Smooth muscle cell (in vitro differentiated cells): Measurements from ENCODE around the gene HHATL. TPM values are rescaled to one million over a fixed set of nuclear protein-coding genes. Genes with fewer than 3 reads are reported as not detected.

Source experiments
- DNase-seq: peaks from one replicate; lab custom pipeline; 2025; ENCODE audit not compliant: unreplicated experiment; lab: John Stamatoyannopoulos, UW
- H2AFZ ChIP-seq: fragments of 200-600 bp; sonication (generic); 2 replicates; pipeline ENCODE4 v1.6.0; 2016; ENCODE audit warnings: antibody characterized with exemption, low read depth, mild to moderate bottlenecking
- H3F3A ChIP-seq: fragments of 200-600 bp; sonication (generic); 2 replicates; pipeline ENCODE4 v1.6.0; 2017; ENCODE audit warnings: antibody characterized with exemption, low read depth
- H3K27ac ChIP-seq: fragments of 200-600 bp; sonication (generic); 2 replicates; pipeline ENCODE4 v1.5.1; 2016; ENCODE audit warnings: low read depth, mild to moderate bottlenecking
- H3K27me3 ChIP-seq: fragments of 200-600 bp; sonication (generic); 2 replicates; pipeline ENCODE4 v1.6.1; 2016; ENCODE audit warnings: low read depth, mild to moderate bottlenecking
- H3K36me3 ChIP-seq: fragments of 200-600 bp; sonication (generic); 2 replicates; pipeline ENCODE4 v1.5.1; 2016; ENCODE audit warnings: low read depth
- H3K4me1 ChIP-seq: fragments of 200-600 bp; sonication (generic); 2 replicates; pipeline ENCODE4 v1.5.1; 2016; ENCODE audit warnings: low read depth
- H3K4me2 ChIP-seq: fragments of 200-600 bp; sonication (generic); 2 replicates; pipeline ENCODE4 v1.6.0; 2016; ENCODE audit warnings: mild to moderate bottlenecking
- H3K4me3 ChIP-seq: fragments of 200-600 bp; sonication (generic); 2 replicates; pipeline ENCODE4 v1.5.1; 2016; ENCODE audit warnings: mild to moderate bottlenecking
- H3K79me2 ChIP-seq: fragments of 200-600 bp; sonication (generic); 2 replicates; pipeline ENCODE4 v1.6.0; 2016; ENCODE audit warnings: low read depth, mild to moderate bottlenecking
- H3K9ac ChIP-seq: fragments of 200-600 bp; sonication (generic); 2 replicates; pipeline ENCODE4 v1.6.0; 2016; ENCODE audit warnings: low read depth
- H3K9me3 ChIP-seq: fragments of 200-600 bp; sonication (generic); replicated peaks from 2 replicates; pipeline ENCODE4 v1.5.1; 2016; ENCODE audit warnings: low read depth
- H4K20me1 ChIP-seq: fragments of 200-600 bp; sonication (generic); 2 replicates; pipeline ENCODE4 v1.6.0; 2016; ENCODE audit warnings: low read depth
- WGBS: methylation state at CpG from one replicate; pipeline ENCODE4 v1.1.7; 2016; ENCODE audit warnings: low lambda C conversion rate; 5-methylcytosine and 5-hydroxymethylcytosine counted together
- polyA plus RNA-seq: library from polyadenylated mRNA; unstranded; fragments of >200 nt; fragmentation: Nextera tagmentation; extraction: Ambion mirVana; gene quantifications from 2 replicates; pipeline ENCODE4 v1.2.1, GENCODE V29; 2016
- total RNA-seq: library from RNA; depleted of rRNA; stranded (reverse); fragments of >200 nt; gene quantifications from 2 replicates; pipeline ENCODE4 v1.2.3, GENCODE V29; 2014
- TF ChIP-seq, protein P1 (sequence below): fragments of 200-600 bp; sonication (generic); IDR thresholded peaks from 2 replicates; pipeline ENCODE4 v1.5.1; 2017; ENCODE audit warnings: borderline replicate concordance, mild to moderate bottlenecking, antibody characterized with exemption; ENCODE audit not compliant: insufficient read depth, poor library complexity, severe bottlenecking

HHATL gene, protein sequence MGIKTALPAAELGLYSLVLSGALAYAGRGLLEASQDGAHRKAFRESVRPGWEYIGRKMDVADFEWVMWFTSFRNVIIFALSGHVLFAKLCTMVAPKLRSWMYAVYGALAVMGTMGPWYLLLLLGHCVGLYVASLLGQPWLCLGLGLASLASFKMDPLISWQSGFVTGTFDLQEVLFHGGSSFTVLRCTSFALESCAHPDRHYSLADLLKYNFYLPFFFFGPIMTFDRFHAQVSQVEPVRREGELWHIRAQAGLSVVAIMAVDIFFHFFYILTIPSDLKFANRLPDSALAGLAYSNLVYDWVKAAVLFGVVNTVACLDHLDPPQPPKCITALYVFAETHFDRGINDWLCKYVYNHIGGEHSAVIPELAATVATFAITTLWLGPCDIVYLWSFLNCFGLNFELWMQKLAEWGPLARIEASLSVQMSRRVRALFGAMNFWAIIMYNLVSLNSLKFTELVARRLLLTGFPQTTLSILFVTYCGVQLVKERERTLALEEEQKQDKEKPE
- total RNA-seq: not detected in 2 replicates
- not detected in 2 replicates for polyA plus RNA-seq

GRCh38 chr3:42702066-42702951 is at the start of gene HHATL:
Gene HHATL (minus strand): TSS chr3:42702798. CDS start chr3:42700826, 1,972 bp downstream.
- Histone ChIP-seq H3K4me1 (no peaks in the 10 kb centered on the region), H3K4me3 (no peak within 1 kb of the TSS), H3K79me2 (no peaks in the 10 kb centered on the region), H3K9me3 (no peaks in the 10 kb centered on the region), H3K27me3 (no peaks in the 10 kb centered on the region), H3F3A (no peaks in the 10 kb centered on the region), H4K20me1 (no peaks in the 10 kb centered on the region), H2AFZ (no peak within 1 kb of the TSS), H3K4me2 (no peak within 1 kb of the TSS), H3K27ac (no peak within 1 kb of the TSS), H3K9ac (no peak within 1 kb of the TSS), H3K36me3 (no peaks in the 10 kb centered on the region)
- DNase-seq: no peak
- TF ChIP-seq, protein P1, sequence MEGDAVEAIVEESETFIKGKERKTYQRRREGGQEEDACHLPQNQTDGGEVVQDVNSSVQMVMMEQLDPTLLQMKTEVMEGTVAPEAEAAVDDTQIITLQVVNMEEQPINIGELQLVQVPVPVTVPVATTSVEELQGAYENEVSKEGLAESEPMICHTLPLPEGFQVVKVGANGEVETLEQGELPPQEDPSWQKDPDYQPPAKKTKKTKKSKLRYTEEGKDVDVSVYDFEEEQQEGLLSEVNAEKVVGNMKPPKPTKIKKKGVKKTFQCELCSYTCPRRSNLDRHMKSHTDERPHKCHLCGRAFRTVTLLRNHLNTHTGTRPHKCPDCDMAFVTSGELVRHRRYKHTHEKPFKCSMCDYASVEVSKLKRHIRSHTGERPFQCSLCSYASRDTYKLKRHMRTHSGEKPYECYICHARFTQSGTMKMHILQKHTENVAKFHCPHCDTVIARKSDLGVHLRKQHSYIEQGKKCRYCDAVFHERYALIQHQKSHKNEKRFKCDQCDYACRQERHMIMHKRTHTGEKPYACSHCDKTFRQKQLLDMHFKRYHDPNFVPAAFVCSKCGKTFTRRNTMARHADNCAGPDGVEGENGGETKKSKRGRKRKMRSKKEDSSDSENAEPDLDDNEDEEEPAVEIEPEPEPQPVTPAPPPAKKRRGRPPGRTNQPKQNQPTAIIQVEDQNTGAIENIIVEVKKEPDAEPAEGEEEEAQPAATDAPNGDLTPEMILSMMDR: no peak
- 80% methylated on average over 20 of the region's 21 CpGs for WGBS

DNA sequence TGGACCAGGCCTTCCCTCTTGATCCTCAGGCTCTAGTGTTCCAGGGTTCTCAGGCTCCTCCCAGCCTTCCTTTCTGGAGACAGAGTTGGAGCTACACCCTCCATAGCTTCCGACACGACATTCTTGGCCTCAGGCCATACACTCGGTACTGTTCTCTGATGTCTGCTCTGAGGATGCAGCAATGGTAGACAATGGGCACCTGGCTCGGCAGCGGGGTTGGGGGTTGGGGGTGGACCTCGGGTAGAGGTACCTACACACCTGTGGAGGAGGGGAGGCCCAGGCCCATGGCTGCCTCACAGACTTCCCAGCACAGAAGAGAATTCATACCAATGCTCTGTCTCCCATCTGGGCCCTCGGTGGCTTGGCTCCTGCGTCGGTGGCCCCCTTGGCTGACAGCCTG is 49.0 kb upstream of the HHATL start:
- 95% methylated on average over 9 of the region's 9 CpGs for WGBS

GRCh38 chr3:42750834-42751233 is 48.2 kb upstream of the HHATL start:
- Histone ChIP-seq H3K9ac (no peak overlapping the region), H3F3A (no peaks in the 10 kb centered on the region), H3K4me2 (no peak overlapping the region), H3K79me2 (no peaks in the 10 kb centered on the region), H3K36me3 (no peaks in the 10 kb centered on the region), H2AFZ (no peak overlapping the region), H3K4me3 (no peak overlapping the region), H3K27me3 (no peaks in the 10 kb centered on the region), H4K20me1 (no peaks in the 10 kb centered on the region), H3K9me3 (no peaks in the 10 kb centered on the region), H3K27ac (no peak overlapping the region), H3K4me1 (peaks cover 3% of the 10 kb centered on the region)
- WGBS: 97% methylated on average over 7 of the region's 7 CpGs
- TF ChIP-seq, protein P1: no peak
- DNase-seq: no peak

More for the DNA sequence above, 49.0 kb upstream of the HHATL start:
- no peaks in the 10 kb centered on the region for H3K4me1 ChIP-seq
- no peaks in the 10 kb centered on the region for H3K36me3 ChIP-seq
- H3K4me3 ChIP-seq: no peak overlapping the region
- no peaks in the 10 kb centered on the region for H3K79me2 ChIP-seq
- TF ChIP-seq, protein P1: no peak
- no peaks in the 10 kb centered on the region for H3K9me3 ChIP-seq
- no peaks in the 10 kb centered on the region for H4K20me1 ChIP-seq
- H3F3A ChIP-seq: no peaks in the 10 kb centered on the region
- H2AFZ ChIP-seq: no peak overlapping the region
- no peak overlapping the region for H3K9ac ChIP-seq
- no peak overlapping the region for H3K27ac ChIP-seq
- H3K4me2 ChIP-seq: no peak overlapping the region
- H3K27me3 ChIP-seq: no peaks in the 10 kb centered on the region
- DNase-seq: no peak
